Keratinocyte (primary cell): ENCODE results near the gene ATP9B. TPM values are rescaled to one million over a fixed set of nuclear protein-coding genes. Genes with fewer than 3 reads are reported as not detected.

Experiments used
- DNase-seq: peaks from one replicate; pipeline ENCODE4 v3.0.0-alpha.2; 2011; ENCODE audit warnings: low read depth, missing footprints, low spot score
- FAIRE-seq: peaks from 2 replicates; lab custom pipeline; 2011; peaks lifted over from hg19 to GRCh38; lab: Jason Lieb, UNC
- H2AFZ ChIP-seq: 2 replicates; pipeline ENCODE4 v1.6.0; 2012; ENCODE audit warnings: low read length, control low read depth, inconsistent platforms; ENCODE audit not compliant: control insufficient read depth
- H3K27ac ChIP-seq: 2 replicates; pipeline ENCODE4 v1.5.1; 2011; ENCODE audit warnings: low read length; ENCODE audit not compliant: control insufficient read depth, insufficient read depth
- H3K27me3 ChIP-seq: 3 replicates; pipeline ENCODE4 v1.6.0; 2011; ENCODE audit warnings: low read length; ENCODE audit not compliant: control insufficient read depth, insufficient read depth; ENCODE audit errors: extremely low read depth
- H3K36me3 ChIP-seq, 2 experiments: 2 replicates in 1 of 2; 3 replicates in 1 of 2; pipeline ENCODE4 v1.5.1; 2011; ENCODE audit warnings: low read length in 2 of 2, mild to moderate bottlenecking in 1 of 2; ENCODE audit not compliant: control insufficient read depth in 2 of 2, insufficient read depth in 2 of 2; ENCODE audit errors: extremely low read depth in 1 of 2
- H3K4me1 ChIP-seq: 3 replicates; pipeline ENCODE4 v1.5.1; 2011; ENCODE audit warnings: low read length; ENCODE audit not compliant: control insufficient read depth, insufficient read depth; ENCODE audit errors: extremely low read depth
- H3K4me2 ChIP-seq: 3 replicates; pipeline ENCODE4 v1.6.0; 2011; ENCODE audit warnings: low read depth, low read length; ENCODE audit not compliant: control insufficient read depth, insufficient read depth; ENCODE audit errors: extremely low read depth
- H3K4me3 ChIP-seq, 3 experiments: fragments of 200-600 bp in 1 of 3; sonication (generic) in 1 of 3; 2 replicates in 2 of 3; 3 replicates in 1 of 3; pipeline ENCODE4 v1.5.1; 2011 to 2016; ENCODE audit warnings: low read length in 3 of 3, mild to moderate bottlenecking in 3 of 3, control low read depth in 2 of 3, inconsistent platforms in 1 of 3, low read depth in 1 of 3, mixed read lengths in 1 of 3, mixed run types in 1 of 3, moderate library complexity in 1 of 3; ENCODE audit not compliant: control insufficient read depth in 2 of 3, insufficient read depth in 2 of 3; ENCODE audit errors: extremely low read depth in 1 of 3
- H3K79me2 ChIP-seq: 2 replicates; pipeline ENCODE4 v1.6.0; 2012; ENCODE audit warnings: low read length; ENCODE audit not compliant: control insufficient read depth, insufficient read depth
- H3K9ac ChIP-seq: 3 replicates; pipeline ENCODE4 v1.6.0; 2011; ENCODE audit warnings: low read length; ENCODE audit not compliant: control insufficient read depth, insufficient read depth; ENCODE audit errors: extremely low read depth
- H3K9me1 ChIP-seq: 3 replicates; pipeline ENCODE4 v1.6.0; 2011; ENCODE audit warnings: low read length; ENCODE audit not compliant: control insufficient read depth, insufficient read depth; ENCODE audit errors: extremely low read depth
- H3K9me3 ChIP-seq: 2 replicates; pipeline ENCODE4 v1.5.1; 2012; ENCODE audit warnings: low read depth, low read length; ENCODE audit not compliant: control insufficient read depth
- H4K20me1 ChIP-seq: 3 replicates; pipeline ENCODE4 v1.6.0; 2011; ENCODE audit warnings: low read length; ENCODE audit not compliant: control insufficient read depth, insufficient read depth; ENCODE audit errors: extremely low read depth
- CTCF ChIP-seq, 3 experiments: IDR thresholded peaks in 1 of 3; conservative IDR thresholded peaks in 1 of 3; optimal IDR thresholded peaks in 1 of 3; 2 replicates in 2 of 3; 3 replicates in 1 of 3; pipeline versions ENCODE3 to v1.5.1; 2011; ENCODE audit warnings: low read length in 3 of 3, mild to moderate bottlenecking in 3 of 3, moderate library complexity in 2 of 3, control low read depth in 1 of 3, inconsistent platforms in 1 of 3; ENCODE audit not compliant: insufficient read depth in 2 of 3; ENCODE audit errors: extremely low read depth in 1 of 3
- EZH2 ChIP-seq: IDR thresholded peaks from one replicate; pipeline ENCODE4 v1.6.1; 2012; ENCODE audit warnings: inconsistent platforms, mild to moderate bottlenecking, low read length, moderate library complexity
- dilution Hi-C: fragments of 300-500 bp; cut with MboI; formaldehyde crosslinking; loops from one replicate; pipeline ENCODE4 v1.7.0; 2020; ENCODE audit warnings: low sequenced_read_pairs; ENCODE audit not compliant: extremely low pct_ligation_motif_present
- polyA plus RNA-seq, 5 experiments: library from polyadenylated mRNA; depleted of rRNA in 3 of 5; stranded (reverse) in 3 of 5; stranded (forward) in 1 of 5; unstranded in 1 of 5; fragments of >200 nt; gene quantifications; 1 replicate in 1 of 5; 2 replicates in 3 of 5; 3 replicates in 1 of 5; pipeline versions ENCODE4 v1.2.1 to v1.2.3, GENCODE V29; 2011 to 2012; ENCODE audit warnings: missing spikeins in 2 of 5, low read depth in 1 of 5, low replicate concordance in 1 of 5

The ATP9B gene
- polyA plus RNA-seq, 1 donor (not counting 4 experiments of a cell fraction or from before 2014, with no cell fraction given): 16.1 TPM

DNA sequence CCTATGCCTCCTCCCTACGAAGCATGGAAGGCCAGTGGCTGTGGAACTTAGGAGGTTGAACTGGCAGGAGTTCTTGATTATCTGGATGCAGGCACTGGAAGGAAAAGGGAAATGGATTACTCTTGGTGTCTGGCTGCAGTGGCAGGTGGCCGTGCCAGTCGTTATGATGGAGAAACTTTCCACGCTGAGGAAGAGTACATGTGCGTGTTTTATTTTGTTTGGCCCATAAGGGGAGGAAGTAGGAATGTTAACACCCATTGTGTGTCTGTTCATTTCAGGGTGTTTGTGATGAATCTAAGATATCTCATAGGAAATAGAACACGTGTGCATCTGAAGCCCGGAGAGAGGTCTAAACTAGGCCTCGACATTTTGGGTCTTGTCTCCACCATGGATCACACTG lies 203.7 kb downstream of the ATP9B start:
- Histone ChIP-seq H3K4me1 (no peaks in the 10 kb centered on the region), H3K9me1 (no peaks in the 10 kb centered on the region), H3K9me3 (no peaks in the 10 kb centered on the region), H3K27ac (no peak overlapping the region), H3K79me2 (no peaks in the 10 kb centered on the region), H2AFZ (no peak overlapping the region), H4K20me1 (no peaks in the 10 kb centered on the region), H3K36me3 (no peaks in the 10 kb centered on the region), H3K9ac (no peak overlapping the region), H3K27me3 (no peaks in the 10 kb centered on the region), H3K4me3 (no peak overlapping the region), H3K4me2 (no peak overlapping the region)
- FAIRE-seq: no peak
- no peak for DNase-seq
- no peak for TF ChIP-seq EZH2
- TF ChIP-seq CTCF (optimal IDR thresholded peaks at IDR 0.05 in 1 of 3, IDR thresholded peaks at IDR 0.05 in 1 of 3, conservative IDR thresholded peaks at IDR 0.05 in 1 of 3; ENCODE audit: extremely low read depth in 1 of 3, insufficient read depth in 2 of 3, low read length in 3 of 3): no peak
- dilution Hi-C loops: no loop called here

- dilution Hi-C loops: no loop called here
- Histone ChIP-seq H3K79me2 (no peaks in the 10 kb centered on the region), H3K9ac (no peak overlapping the region), H3K9me1 (no peaks in the 10 kb centered on the region), H4K20me1 (no peaks in the 10 kb centered on the region), H3K4me1 (no peaks in the 10 kb centered on the region), H3K27me3 (no peaks in the 10 kb centered on the region), H3K36me3 (no peaks in the 10 kb centered on the region), H2AFZ (no peak overlapping the region), H3K4me2 (no peak overlapping the region), H3K4me3 (no peak overlapping the region), H3K27ac (no peak overlapping the region), H3K9me3 (no peaks in the 10 kb centered on the region)
- no peak for FAIRE-seq
- no peak for TF ChIP-seq EZH2
- no peak for DNase-seq
Observed at GRCh38 chr18:79274823-79275222, 205.6 kb downstream of the ATP9B start.

DNA sequence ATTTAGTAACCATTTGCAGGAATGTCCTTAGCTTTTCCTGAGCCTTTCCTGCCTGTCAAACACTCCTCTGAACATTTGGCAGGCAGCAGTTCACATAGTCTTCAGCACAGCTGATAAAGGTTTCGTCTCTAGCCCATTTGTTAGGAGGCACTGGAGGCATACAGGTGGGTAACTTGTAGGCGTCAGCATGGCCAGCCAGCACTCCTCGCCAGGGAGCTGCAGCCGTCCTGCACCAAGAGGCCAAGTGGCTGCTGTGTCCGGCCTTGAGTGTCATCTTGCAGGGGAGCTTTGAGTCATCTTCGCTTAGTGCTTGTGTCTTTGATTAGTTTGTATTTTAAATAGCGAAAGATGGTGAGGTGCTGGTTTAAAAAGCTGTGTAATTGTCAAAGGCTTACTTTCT lies 206.3 kb downstream of the ATP9B start:
- no peaks in the 10 kb centered on the region for H3K36me3 ChIP-seq
- no peak overlapping the region for H3K4me3 ChIP-seq
- H3K79me2 ChIP-seq: no peaks in the 10 kb centered on the region
- no peaks in the 10 kb centered on the region for H3K27me3 ChIP-seq
- H3K27ac ChIP-seq: no peak overlapping the region
- DNase-seq (no peak), FAIRE-seq (no peak)
- dilution Hi-C loops: no loop called here
- no peaks in the 10 kb centered on the region for H3K9me3 ChIP-seq
- no peak overlapping the region for H2AFZ ChIP-seq
- H3K4me1 ChIP-seq: no peaks in the 10 kb centered on the region
- no peak overlapping the region for H3K9ac ChIP-seq
- TF ChIP-seq EZH2 (no peak), CTCF (optimal IDR thresholded peaks at IDR 0.05 in 1 of 3, IDR thresholded peaks at IDR 0.05 in 1 of 3, conservative IDR thresholded peaks at IDR 0.05 in 1 of 3; ENCODE audit: extremely low read depth in 1 of 3, insufficient read depth in 2 of 3, low read length in 3 of 3) (no peak)
- no peaks in the 10 kb centered on the region for H4K20me1 ChIP-seq
- no peaks in the 10 kb centered on the region for H3K9me1 ChIP-seq
- no peak overlapping the region for H3K4me2 ChIP-seq
